ENCODE results near the gene HYAL1. TPM values are rescaled to one million over a fixed set of nuclear protein-coding genes. Genes with fewer than 3 reads are reported as not detected.

The HYAL1 gene
- total and polyA plus RNA-seq, 4 donors: 1.6 to 51.2 (median 26.2) TPM

DNA sequence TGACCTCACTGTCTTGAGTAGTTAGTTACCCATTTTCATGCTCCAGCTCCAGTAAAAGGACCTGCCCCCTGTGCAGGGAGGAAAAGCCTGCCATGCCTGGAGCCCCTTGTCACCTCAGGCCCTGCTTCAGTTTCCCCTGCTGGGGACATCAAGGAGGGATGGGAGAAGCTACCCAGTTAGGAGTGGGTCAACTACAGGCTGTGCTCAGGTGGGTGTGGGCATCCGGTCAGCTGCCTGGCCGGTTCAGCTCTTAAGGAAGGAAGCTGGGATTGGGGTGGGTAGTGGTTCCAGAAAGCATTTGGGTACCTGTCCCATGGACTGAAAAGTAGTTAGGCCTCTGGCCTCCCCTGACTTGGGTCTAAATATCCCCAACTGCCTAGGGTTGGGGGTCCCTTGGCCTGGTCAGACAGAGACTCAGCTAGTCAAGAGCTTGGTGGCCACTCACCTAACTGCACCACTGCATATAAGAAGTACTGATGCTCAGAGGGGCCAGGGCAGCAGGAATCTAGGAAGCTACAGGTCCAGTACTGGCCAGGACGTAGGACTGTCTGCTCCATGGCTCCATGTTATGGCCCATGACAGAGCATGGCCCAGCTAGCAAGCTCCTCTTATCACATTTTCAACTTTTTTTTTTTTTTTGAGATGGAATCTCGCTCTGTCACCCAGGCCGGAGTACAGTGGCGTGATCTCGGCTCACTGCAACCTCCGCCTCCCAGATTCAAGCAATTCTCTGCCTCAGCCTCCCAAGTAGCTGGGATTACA is 23.9 kb downstream of the HYAL1 start:
- 87 to 92% methylated on average over 8 of the region's 8 CpGs for WGBS, 2 donors
- peaks cover 0 to 2% (median 0%) of the 10 kb centered on the region in 4 donors for H3K36me3 ChIP-seq (ENCODE audit: control insufficient read depth in 4 of 4, insufficient read depth in 4 of 4, low read length in 4 of 4)
- ATAC-seq (ENCODE audit: insufficient read depth, low FRiP score) (no peak), DNase-seq (no peak)
- H3K4me3 ChIP-seq: no peak overlapping the region
- H3K4me1 ChIP-seq (ENCODE audit: control insufficient read depth in 5 of 5, insufficient read depth in 5 of 5, low read length in 5 of 5): peaks cover 0 to 6% (median 0%) of the 10 kb centered on the region in 5 donors
- peaks cover 0 to 27% (median 12%) of the 10 kb centered on the region in 3 donors for H3K27me3 ChIP-seq (ENCODE audit: control insufficient read depth in 3 of 3, insufficient read depth in 3 of 3, low read length in 2 of 3)
- peak overlapping the region in 1 of 2 donors; percentile 75 for H3K27ac ChIP-seq (ENCODE audit: low read depth in 1 of 2, low read length in 1 of 2)
- TF ChIP-seq, protein P1, sequence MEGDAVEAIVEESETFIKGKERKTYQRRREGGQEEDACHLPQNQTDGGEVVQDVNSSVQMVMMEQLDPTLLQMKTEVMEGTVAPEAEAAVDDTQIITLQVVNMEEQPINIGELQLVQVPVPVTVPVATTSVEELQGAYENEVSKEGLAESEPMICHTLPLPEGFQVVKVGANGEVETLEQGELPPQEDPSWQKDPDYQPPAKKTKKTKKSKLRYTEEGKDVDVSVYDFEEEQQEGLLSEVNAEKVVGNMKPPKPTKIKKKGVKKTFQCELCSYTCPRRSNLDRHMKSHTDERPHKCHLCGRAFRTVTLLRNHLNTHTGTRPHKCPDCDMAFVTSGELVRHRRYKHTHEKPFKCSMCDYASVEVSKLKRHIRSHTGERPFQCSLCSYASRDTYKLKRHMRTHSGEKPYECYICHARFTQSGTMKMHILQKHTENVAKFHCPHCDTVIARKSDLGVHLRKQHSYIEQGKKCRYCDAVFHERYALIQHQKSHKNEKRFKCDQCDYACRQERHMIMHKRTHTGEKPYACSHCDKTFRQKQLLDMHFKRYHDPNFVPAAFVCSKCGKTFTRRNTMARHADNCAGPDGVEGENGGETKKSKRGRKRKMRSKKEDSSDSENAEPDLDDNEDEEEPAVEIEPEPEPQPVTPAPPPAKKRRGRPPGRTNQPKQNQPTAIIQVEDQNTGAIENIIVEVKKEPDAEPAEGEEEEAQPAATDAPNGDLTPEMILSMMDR (IDR thresholded peaks at IDR 0.05; ENCODE audit: control extremely low read depth, extremely low read depth): no peak
- H3K9ac ChIP-seq (ENCODE audit: insufficient read depth in 1 of 2, low read length in 2 of 2): no peak overlapping the region
- H3K9me3 ChIP-seq (ENCODE audit: control insufficient read depth in 4 of 4, insufficient read depth in 3 of 4, low read length in 3 of 4): no peaks in the 10 kb centered on the region

- Histone ChIP-seq H3K9ac (ENCODE audit: insufficient read depth in 1 of 2, low read length in 2 of 2) (no peak within 1 kb of the TSS), H3K27ac (ENCODE audit: low read depth in 1 of 2, low read length in 1 of 2) (peak within 1 kb of the TSS in 1 of 2 donors; percentile 75), H3K4me3 (no peak within 1 kb of the TSS), H3K9me3 (ENCODE audit: control insufficient read depth in 4 of 4, insufficient read depth in 3 of 4, low read length in 3 of 4) (no peaks in the 10 kb centered on the region), H3K4me1 (ENCODE audit: control insufficient read depth in 5 of 5, insufficient read depth in 5 of 5, low read length in 5 of 5) (peaks cover 0 to 6% (median 0%) of the 10 kb centered on the region in 5 donors), H3K27me3 (ENCODE audit: control insufficient read depth in 3 of 3, insufficient read depth in 3 of 3, low read length in 2 of 3) (peaks cover 0 to 33% (median 18%) of the 10 kb centered on the region in 3 donors), H3K36me3 (ENCODE audit: control insufficient read depth in 4 of 4, insufficient read depth in 4 of 4, low read length in 4 of 4) (peaks cover 0 to 2% (median 0%) of the 10 kb centered on the region in 4 donors)
- no peak for ATAC-seq (ENCODE audit: insufficient read depth, low FRiP score)
- DNase-seq: no peak
- WGBS, 2 donors: 61 to 79% methylated on average over 2 of the region's 2 CpGs
- TF ChIP-seq, protein P1 (IDR thresholded peaks at IDR 0.05; ENCODE audit: control extremely low read depth, extremely low read depth): no peak
Observed at GRCh38 chr3:50278880-50279224, 24.5 kb downstream of the HYAL1 start, which contains the start of gene LSMEM2. LSMEM2 (plus strand) TSS chr3:50279087; CDS start chr3:50279114, 27 bp downstream.

DNA sequence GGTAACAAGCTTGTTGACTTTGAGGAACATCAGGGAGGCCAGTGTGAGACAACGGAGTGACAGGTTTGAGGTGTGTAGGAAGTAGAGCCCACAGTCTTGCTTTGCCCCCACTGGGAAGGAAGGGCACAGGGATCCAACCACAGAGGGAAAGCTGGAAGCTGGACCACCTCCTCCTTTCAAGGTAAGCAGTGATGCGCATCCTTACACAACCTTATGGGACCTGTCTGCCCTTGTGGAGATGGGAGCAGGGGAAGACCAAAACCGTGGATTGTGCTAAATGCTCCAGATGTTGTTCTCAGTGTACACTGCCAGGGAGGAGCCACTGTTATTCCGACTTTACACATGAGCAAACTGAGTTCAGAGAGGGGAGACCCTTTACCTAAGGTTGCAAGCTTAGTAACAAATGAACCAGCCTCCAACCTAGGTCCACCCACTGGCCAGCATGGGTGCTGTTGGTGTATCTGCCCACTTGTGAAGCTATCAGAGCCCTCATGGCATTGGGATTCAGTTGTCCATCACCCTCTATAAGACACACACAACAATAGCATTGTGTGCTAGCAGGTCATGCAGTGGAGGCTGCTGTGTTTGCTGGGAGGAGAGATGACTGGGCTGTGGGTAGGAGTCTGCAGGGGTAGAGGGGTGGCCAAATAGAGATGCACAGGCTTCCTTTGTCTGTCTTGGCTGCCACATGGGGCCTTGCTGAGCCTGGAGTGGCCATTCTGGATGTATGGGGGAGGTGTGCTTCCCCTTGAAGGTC is 25.1 kb downstream of the HYAL1 start:
- H3K4me3 ChIP-seq: no peak overlapping the region
- ATAC-seq (ENCODE audit: insufficient read depth, low FRiP score) (no peak), DNase-seq (no peak)
- H3K36me3 ChIP-seq (ENCODE audit: control insufficient read depth in 4 of 4, insufficient read depth in 4 of 4, low read length in 4 of 4): peaks cover 0 to 2% (median 0%) of the 10 kb centered on the region in 4 donors
- 83 to 87% methylated on average over 4 of the region's 4 CpGs for WGBS, 2 donors
- H3K4me1 ChIP-seq (ENCODE audit: control insufficient read depth in 5 of 5, insufficient read depth in 5 of 5, low read length in 5 of 5): peaks cover 0 to 10% (median 0%) of the 10 kb centered on the region in 5 donors
- TF ChIP-seq, protein P1 (IDR thresholded peaks at IDR 0.05; ENCODE audit: control extremely low read depth, extremely low read depth): no peak
- peaks cover 0 to 36% (median 22%) of the 10 kb centered on the region in 3 donors for H3K27me3 ChIP-seq (ENCODE audit: control insufficient read depth in 3 of 3, insufficient read depth in 3 of 3, low read length in 2 of 3)
- H3K27ac ChIP-seq (ENCODE audit: low read depth in 1 of 2, low read length in 1 of 2): peak overlapping the region in 1 of 2 donors; percentile 37
- H3K9ac ChIP-seq (ENCODE audit: insufficient read depth in 1 of 2, low read length in 2 of 2): no peak overlapping the region
- H3K9me3 ChIP-seq (ENCODE audit: control insufficient read depth in 4 of 4, insufficient read depth in 3 of 4, low read length in 3 of 4): no peaks in the 10 kb centered on the region
